ENCODE data around the gene SELL. TPM values are rescaled to one million over a fixed set of nuclear protein-coding genes. Genes with fewer than 3 reads are reported as not detected.
"Not testable (repeated sequence)": the region's sequence is repeated elsewhere in the genome, so short reads cannot be mapped to it uniquely, and the experiment has no call there.

Gene SELL
- polyA plus RNA-seq, 4 donors: 1.1 to 1.8 (median 1.6) TPM

- not testable (repeated sequence) for H3K27ac ChIP-seq (ENCODE audit: low read depth in 1 of 3, low read length in 2 of 3); H3K9me3 ChIP-seq (ENCODE audit: control insufficient read depth in 2 of 2, insufficient read depth in 1 of 2, low read depth in 1 of 2, low read length in 1 of 2); FAIRE-seq; H3K27me3 ChIP-seq (ENCODE audit: control insufficient read depth in 3 of 3, insufficient read depth in 3 of 3, low read length in 3 of 3); H3K36me3 ChIP-seq (ENCODE audit: control insufficient read depth in 3 of 3, insufficient read depth in 2 of 3, low read depth in 1 of 3, low read length in 3 of 3); H3K4me3 ChIP-seq (ENCODE audit: low read depth in 1 of 3, low read length in 3 of 3); H3K4me1 ChIP-seq (ENCODE audit: control insufficient read depth in 3 of 3, insufficient read depth in 2 of 3, low read depth in 1 of 3, low read length in 2 of 3); DNase-seq
- WGBS, 3 donors: 88 to 96% (median 96%) methylated on average over 3 of the region's 3 CpGs
Measured at GRCh38 chr1:169670244-169670643, 41.2 kb downstream of the SELL start.

DNA sequence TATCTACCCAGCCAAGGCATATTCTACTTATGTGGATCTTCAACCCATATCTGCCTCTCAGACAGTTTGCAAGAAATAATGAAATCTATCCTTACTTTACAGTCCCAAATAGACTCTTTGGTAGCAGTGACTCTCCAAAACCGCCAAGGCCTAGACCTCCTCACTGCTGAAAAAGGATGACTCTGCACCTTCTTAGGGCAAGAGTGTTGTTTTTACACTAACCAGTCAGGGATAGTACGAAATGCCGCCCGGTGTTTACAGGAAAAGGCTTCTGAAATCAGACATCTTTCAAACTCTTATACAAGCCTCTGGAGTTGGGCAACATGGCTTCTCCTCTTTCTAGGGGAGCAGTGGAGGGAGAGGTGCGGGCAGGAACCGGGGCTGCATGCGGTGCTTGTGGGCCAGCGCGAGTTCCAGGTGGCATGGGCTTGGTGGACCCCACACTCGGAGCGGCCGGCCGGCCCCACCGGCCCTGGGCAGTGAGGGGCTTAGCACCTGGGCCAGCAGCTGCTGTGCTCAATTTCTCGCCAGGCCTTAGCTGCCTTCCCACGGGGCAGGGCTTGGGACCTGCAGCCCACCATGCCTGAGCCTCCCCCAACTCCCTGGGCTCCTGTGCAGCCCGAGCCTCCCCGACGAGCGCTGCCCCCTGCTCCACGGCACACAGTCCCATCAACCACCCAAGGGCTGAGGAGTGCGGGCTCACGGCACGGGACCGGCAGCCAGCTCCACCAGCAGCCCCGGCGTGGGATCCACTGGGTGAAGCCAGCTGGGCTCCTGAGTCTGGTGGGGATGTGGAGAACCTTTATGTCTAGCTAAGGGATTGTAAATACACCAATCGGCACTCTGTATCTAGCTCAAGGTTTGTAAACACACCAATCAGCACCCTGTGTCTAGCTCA, 43.5 kb downstream of the SELL start:
- not testable (repeated sequence) for H3K36me3 ChIP-seq (ENCODE audit: control insufficient read depth in 3 of 3, insufficient read depth in 2 of 3, low read depth in 1 of 3, low read length in 3 of 3); H3K4me1 ChIP-seq (ENCODE audit: control insufficient read depth in 3 of 3, insufficient read depth in 2 of 3, low read depth in 1 of 3, low read length in 2 of 3); H3K4me3 ChIP-seq (ENCODE audit: low read depth in 1 of 3, low read length in 3 of 3); H3K27me3 ChIP-seq (ENCODE audit: control insufficient read depth in 3 of 3, insufficient read depth in 3 of 3, low read length in 3 of 3); FAIRE-seq; H3K27ac ChIP-seq (ENCODE audit: low read depth in 1 of 3, low read length in 2 of 3); DNase-seq; H3K9me3 ChIP-seq (ENCODE audit: control insufficient read depth in 2 of 2, insufficient read depth in 1 of 2, low read depth in 1 of 2, low read length in 1 of 2)
- 86 to 94% (median 91%) methylated on average over 20 to 27 of the region's 28 CpGs for WGBS, 3 donors

GRCh38 chr1:169667227-169667639, 44.2 kb downstream of the SELL start:
- not testable (repeated sequence) for H3K4me3 ChIP-seq (ENCODE audit: low read depth in 1 of 3, low read length in 3 of 3); H3K36me3 ChIP-seq (ENCODE audit: control insufficient read depth in 3 of 3, insufficient read depth in 2 of 3, low read depth in 1 of 3, low read length in 3 of 3); FAIRE-seq; H3K27ac ChIP-seq (ENCODE audit: low read depth in 1 of 3, low read length in 2 of 3); DNase-seq; H3K9me3 ChIP-seq (ENCODE audit: control insufficient read depth in 2 of 2, insufficient read depth in 1 of 2, low read depth in 1 of 2, low read length in 1 of 2); H3K27me3 ChIP-seq (ENCODE audit: control insufficient read depth in 3 of 3, insufficient read depth in 3 of 3, low read length in 3 of 3); H3K4me1 ChIP-seq (ENCODE audit: control insufficient read depth in 3 of 3, insufficient read depth in 2 of 3, low read depth in 1 of 3, low read length in 2 of 3)
- 42 to 54% (median 49%) methylated on average over 2 of the region's 2 CpGs for WGBS, 3 donors

GRCh38 chr1:169662680-169663079, 48.7 kb downstream of the SELL start:
- not testable (repeated sequence) for DNase-seq; FAIRE-seq; H3K36me3 ChIP-seq (ENCODE audit: control insufficient read depth in 3 of 3, insufficient read depth in 2 of 3, low read depth in 1 of 3, low read length in 3 of 3); H3K27me3 ChIP-seq (ENCODE audit: control insufficient read depth in 3 of 3, insufficient read depth in 3 of 3, low read length in 3 of 3); H3K27ac ChIP-seq (ENCODE audit: low read depth in 1 of 3, low read length in 2 of 3); H3K4me3 ChIP-seq (ENCODE audit: low read depth in 1 of 3, low read length in 3 of 3); H3K9me3 ChIP-seq (ENCODE audit: control insufficient read depth in 2 of 2, insufficient read depth in 1 of 2, low read depth in 1 of 2, low read length in 1 of 2); H3K4me1 ChIP-seq (ENCODE audit: control insufficient read depth in 3 of 3, insufficient read depth in 2 of 3, low read depth in 1 of 3, low read length in 2 of 3)
- WGBS, 3 donors: 68 to 70% (median 69%) methylated on average over 7 to 8 of the region's 8 CpGs

- WGBS, 3 donors: 90 to 99% (median 98%) methylated on average over 8 to 16 of the region's 16 CpGs
Measured at GRCh38 chr1:169661066-169661465, 50.4 kb downstream of the SELL start.

DNA sequence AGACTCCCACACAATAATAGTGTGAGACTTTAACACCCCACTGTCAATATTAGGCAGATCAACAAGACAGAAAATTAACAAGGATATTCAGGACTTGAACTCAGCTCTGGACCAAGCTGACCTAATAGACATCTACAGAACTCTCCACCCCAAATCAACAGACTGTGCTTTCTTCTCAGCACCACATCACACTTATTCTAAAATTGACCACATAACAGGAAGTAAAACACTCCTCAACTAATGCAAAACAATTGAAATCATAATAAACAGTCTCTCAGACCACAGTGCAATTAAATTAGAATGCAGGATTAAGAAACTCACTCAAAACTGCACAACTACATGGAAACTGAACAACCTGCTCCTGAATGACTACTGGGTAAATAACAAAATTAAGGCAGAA, 52.6 kb downstream of the SELL start:
- H3K4me3 ChIP-seq (ENCODE audit: low read depth in 1 of 3, low read length in 3 of 3); H3K9me3 ChIP-seq (ENCODE audit: control insufficient read depth in 2 of 2, insufficient read depth in 1 of 2, low read depth in 1 of 2, low read length in 1 of 2); H3K27ac ChIP-seq (ENCODE audit: low read depth in 1 of 3, low read length in 2 of 3); DNase-seq; H3K36me3 ChIP-seq (ENCODE audit: control insufficient read depth in 3 of 3, insufficient read depth in 2 of 3, low read depth in 1 of 3, low read length in 3 of 3); FAIRE-seq; H3K27me3 ChIP-seq (ENCODE audit: control insufficient read depth in 3 of 3, insufficient read depth in 3 of 3, low read length in 3 of 3); H3K4me1 ChIP-seq (ENCODE audit: control insufficient read depth in 3 of 3, insufficient read depth in 2 of 3, low read depth in 1 of 3, low read length in 2 of 3): not testable (repeated sequence)

More at GRCh38 chr1:169661066-169661465, 50.4 kb downstream of the SELL start:
- not testable (repeated sequence) for H3K27me3 ChIP-seq (ENCODE audit: control insufficient read depth in 3 of 3, insufficient read depth in 3 of 3, low read length in 3 of 3); H3K27ac ChIP-seq (ENCODE audit: low read depth in 1 of 3, low read length in 2 of 3); H3K9me3 ChIP-seq (ENCODE audit: control insufficient read depth in 2 of 2, insufficient read depth in 1 of 2, low read depth in 1 of 2, low read length in 1 of 2); H3K4me3 ChIP-seq (ENCODE audit: low read depth in 1 of 3, low read length in 3 of 3); H3K4me1 ChIP-seq (ENCODE audit: control insufficient read depth in 3 of 3, insufficient read depth in 2 of 3, low read depth in 1 of 3, low read length in 2 of 3); FAIRE-seq; DNase-seq; H3K36me3 ChIP-seq (ENCODE audit: control insufficient read depth in 3 of 3, insufficient read depth in 2 of 3, low read depth in 1 of 3, low read length in 3 of 3)

- no peak for DNase-seq
- Histone ChIP-seq H3K4me3 (ENCODE audit: low read depth in 1 of 3, low read length in 3 of 3) (no peak overlapping the region), H3K36me3 (ENCODE audit: control insufficient read depth in 3 of 3, insufficient read depth in 2 of 3, low read depth in 1 of 3, low read length in 3 of 3) (no peaks in the 10 kb centered on the region), H3K4me1 (ENCODE audit: control insufficient read depth in 3 of 3, insufficient read depth in 2 of 3, low read depth in 1 of 3, low read length in 2 of 3) (no peaks in the 10 kb centered on the region), H3K27me3 (ENCODE audit: control insufficient read depth in 3 of 3, insufficient read depth in 3 of 3, low read length in 3 of 3) (no peaks in the 10 kb centered on the region), H3K9me3 (ENCODE audit: control insufficient read depth in 2 of 2, insufficient read depth in 1 of 2, low read depth in 1 of 2, low read length in 1 of 2) (no peaks in the 10 kb centered on the region), H3K27ac (ENCODE audit: low read depth in 1 of 3, low read length in 2 of 3) (no peak overlapping the region)
- no peak for FAIRE-seq
- 84 to 91% (median 89%) methylated on average over 2 of the region's 2 CpGs for WGBS, 3 donors
Measured at GRCh38 chr1:169653873-169654272, 57.5 kb downstream of the SELL start.

DNA sequence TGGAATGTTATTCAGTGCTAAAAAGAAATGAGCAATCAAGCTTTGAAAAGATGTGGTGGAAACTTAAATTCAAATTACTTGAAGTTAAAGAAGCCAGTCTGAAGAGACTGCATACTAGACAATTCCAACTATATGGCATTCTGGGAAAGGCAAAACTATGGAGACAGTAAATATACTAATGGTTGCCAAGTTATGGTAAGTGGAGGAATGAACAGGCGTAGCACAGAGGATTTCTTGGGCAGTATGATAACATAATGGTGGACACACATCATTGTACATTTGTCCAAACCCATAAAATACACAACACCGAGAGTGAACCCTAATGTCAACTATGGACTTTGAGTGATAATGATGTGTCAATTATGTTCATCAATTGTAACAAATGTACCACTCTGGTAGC, 60.4 kb downstream of the SELL start:
- H3K27me3 ChIP-seq (ENCODE audit: control insufficient read depth in 3 of 3, insufficient read depth in 3 of 3, low read length in 3 of 3): peaks cover 0 to 3% (median 0%) of the 10 kb centered on the region in 3 donors
- DNase-seq (no peak), FAIRE-seq (no peak)
- no peaks in the 10 kb centered on the region for H3K9me3 ChIP-seq (ENCODE audit: control insufficient read depth in 2 of 2, insufficient read depth in 1 of 2, low read depth in 1 of 2, low read length in 1 of 2)
- H3K4me3 ChIP-seq (ENCODE audit: low read depth in 1 of 3, low read length in 3 of 3): no peak overlapping the region
- 52 to 75% (median 71%) methylated on average over 2 of the region's 2 CpGs for WGBS, 3 donors
- H3K36me3 ChIP-seq (ENCODE audit: control insufficient read depth in 3 of 3, insufficient read depth in 2 of 3, low read depth in 1 of 3, low read length in 3 of 3): no peaks in the 10 kb centered on the region
- no peak overlapping the region for H3K27ac ChIP-seq (ENCODE audit: low read depth in 1 of 3, low read length in 2 of 3)
- H3K4me1 ChIP-seq (ENCODE audit: control insufficient read depth in 3 of 3, insufficient read depth in 2 of 3, low read depth in 1 of 3, low read length in 2 of 3): no peaks in the 10 kb centered on the region

DNA sequence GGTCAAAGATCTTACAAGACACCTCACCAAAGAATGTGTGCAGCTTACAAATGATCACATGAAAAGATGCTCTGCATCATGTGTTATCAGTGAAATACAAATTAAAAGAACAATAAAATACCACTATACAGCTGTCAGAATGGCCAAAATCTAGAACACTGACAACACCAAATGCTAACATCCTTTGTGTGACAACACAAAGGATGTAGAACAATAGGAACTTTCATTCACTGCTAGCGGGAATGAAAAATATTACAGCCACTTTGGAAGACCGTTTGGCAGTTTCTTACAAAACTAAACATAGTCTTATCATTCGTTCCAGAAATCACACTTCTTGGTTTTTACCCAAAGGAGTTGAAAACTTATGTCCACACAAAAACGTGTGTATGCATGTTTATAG, 60.9 kb downstream of the SELL start:
- Histone ChIP-seq H3K27me3 (ENCODE audit: control insufficient read depth in 3 of 3, insufficient read depth in 3 of 3, low read length in 3 of 3) (peaks cover 0 to 3% (median 0%) of the 10 kb centered on the region in 3 donors), H3K4me1 (ENCODE audit: control insufficient read depth in 3 of 3, insufficient read depth in 2 of 3, low read depth in 1 of 3, low read length in 2 of 3) (no peaks in the 10 kb centered on the region), H3K36me3 (ENCODE audit: control insufficient read depth in 3 of 3, insufficient read depth in 2 of 3, low read depth in 1 of 3, low read length in 3 of 3) (no peaks in the 10 kb centered on the region), H3K27ac (ENCODE audit: low read depth in 1 of 3, low read length in 2 of 3) (no peak overlapping the region), H3K4me3 (ENCODE audit: low read depth in 1 of 3, low read length in 3 of 3) (no peak overlapping the region), H3K9me3 (ENCODE audit: control insufficient read depth in 2 of 2, insufficient read depth in 1 of 2, low read depth in 1 of 2, low read length in 1 of 2) (no peaks in the 10 kb centered on the region)
- no peak for FAIRE-seq
- no peak for DNase-seq
- WGBS, 3 donors: 53 to 62% (median 60%) methylated on average over 4 of the region's 4 CpGs

Data from small intestine (tissue), 7 donors.